ENCODE results near the gene MYO5A. TPM values are rescaled to one million over a fixed set of nuclear protein-coding genes. Genes with fewer than 3 reads are reported as not detected.
A peak's percentile ranks its signal among the peaks of the same experiment; 100 is the strongest.
"Not testable (repeated sequence)": the region's sequence is repeated elsewhere in the genome, so short reads cannot be mapped to it uniquely, and the experiment has no call there.

The MYO5A gene
- 1 to 10 TPM; 7.4 to 8.2 (median 7.8) TPM for polyA plus RNA-seq (ENCODE audit: insufficient read length in 4 of 4)

GRCh38 chr15:52528564-52529340, at the start of gene MYO5A:
Gene MYO5A, minus strand, starts transcription at chr15:52528880. Its CDS starts 74 bp downstream, at chr15:52528806.
- DNase-seq (ENCODE audit: low read depth in 4 of 4, low spot score in 3 of 4): peak in 3 of 4 donors; percentile 27 to 31 (median 31)

- DNase-seq (ENCODE audit: low read depth in 4 of 4, low spot score in 3 of 4): no peak
These were observed 48.0 kb upstream of the MYO5A start for GRCh38 chr15:52576692-52577091.

GRCh38 chr15:52575573-52575972, 46.9 kb upstream of the MYO5A start:
- not testable (repeated sequence) for DNase-seq (ENCODE audit: low read depth in 4 of 4, low spot score in 3 of 4)

DNA sequence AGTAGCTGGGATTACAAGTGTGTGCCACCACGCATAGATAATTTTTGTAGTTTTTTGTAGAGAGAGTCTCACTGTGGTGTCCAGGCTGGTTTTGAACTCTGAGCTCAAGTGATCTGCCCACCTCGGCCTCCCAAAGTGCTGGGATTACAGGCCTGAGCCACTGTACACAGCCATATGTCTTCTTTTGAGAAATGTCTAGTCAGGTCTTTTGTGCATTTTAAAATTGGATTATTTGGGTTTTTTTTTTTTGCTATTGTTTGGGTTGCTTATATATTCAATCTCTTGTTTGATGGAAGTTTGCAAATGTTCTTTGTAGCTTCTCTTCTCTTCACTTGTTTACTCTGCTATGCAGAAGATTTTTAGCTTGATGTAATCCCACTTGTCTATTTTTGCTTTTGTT, 46.4 kb upstream of the MYO5A start:
- DNase-seq (ENCODE audit: low read depth in 4 of 4, low spot score in 3 of 4): no peak

DNA sequence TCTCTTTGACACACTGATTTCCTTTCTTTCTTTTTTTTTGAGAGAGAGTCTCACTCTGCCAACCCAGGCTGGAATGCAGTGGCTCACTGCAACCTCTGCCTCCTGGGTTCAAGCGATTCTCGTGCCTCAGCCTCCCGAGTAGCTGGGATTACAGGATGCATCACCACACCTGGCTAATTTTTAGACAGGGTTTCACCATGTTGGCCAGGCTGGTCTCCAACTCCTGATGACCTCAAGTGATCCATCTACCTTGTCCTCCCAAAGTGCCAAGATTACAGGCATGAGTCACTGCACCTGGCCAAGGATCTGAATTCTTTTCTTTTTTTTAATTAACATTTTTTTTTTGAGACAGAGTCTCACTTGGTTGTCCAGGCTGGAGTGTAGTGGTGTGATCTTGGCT, 45.9 kb upstream of the MYO5A start:
- not testable (repeated sequence) for DNase-seq (ENCODE audit: low read depth in 4 of 4, low spot score in 3 of 4)

GRCh38 chr15:52568601-52569585, 40.2 kb upstream of the MYO5A start, which contains the start of gene ARPP19:
Gene ARPP19, minus strand, starts transcription at chr15:52569030. Its CDS starts 138 bp downstream, at chr15:52568892.
- DNase-seq (ENCODE audit: low read depth in 4 of 4, low spot score in 3 of 4): peak; percentile 75 to 80 (median 78)

- DNase-seq (ENCODE audit: low read depth in 4 of 4, low spot score in 3 of 4): peak; percentile 18 to 67 (median 40)
These were observed 39.4 kb upstream of the MYO5A start for GRCh38 chr15:52567871-52568600.

DNA sequence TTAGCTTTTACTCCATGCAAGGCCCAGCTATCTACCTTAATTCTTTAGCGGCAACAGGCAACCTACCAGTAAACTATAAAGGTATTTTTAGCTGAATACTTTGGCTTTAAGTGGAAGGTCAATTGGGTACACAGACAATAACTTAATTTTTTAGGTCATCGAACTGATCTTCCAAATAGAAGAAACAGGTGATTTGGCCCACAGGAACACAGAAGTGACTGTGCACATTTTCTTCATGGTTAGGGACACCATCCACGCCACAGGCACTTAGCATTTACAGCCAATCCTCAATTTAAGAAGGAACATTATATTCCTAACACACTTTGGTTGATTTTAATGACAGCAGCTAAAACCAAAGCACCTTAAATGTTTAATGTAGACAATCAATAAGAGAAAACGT, 38.2 kb upstream of the MYO5A start:
- no peak for DNase-seq (ENCODE audit: low read depth in 4 of 4, low spot score in 3 of 4)

- DNase-seq (ENCODE audit: low read depth in 4 of 4, low spot score in 3 of 4): not testable (repeated sequence)
These were observed 37.0 kb upstream of the MYO5A start for GRCh38 chr15:52565417-52566358.

DNA sequence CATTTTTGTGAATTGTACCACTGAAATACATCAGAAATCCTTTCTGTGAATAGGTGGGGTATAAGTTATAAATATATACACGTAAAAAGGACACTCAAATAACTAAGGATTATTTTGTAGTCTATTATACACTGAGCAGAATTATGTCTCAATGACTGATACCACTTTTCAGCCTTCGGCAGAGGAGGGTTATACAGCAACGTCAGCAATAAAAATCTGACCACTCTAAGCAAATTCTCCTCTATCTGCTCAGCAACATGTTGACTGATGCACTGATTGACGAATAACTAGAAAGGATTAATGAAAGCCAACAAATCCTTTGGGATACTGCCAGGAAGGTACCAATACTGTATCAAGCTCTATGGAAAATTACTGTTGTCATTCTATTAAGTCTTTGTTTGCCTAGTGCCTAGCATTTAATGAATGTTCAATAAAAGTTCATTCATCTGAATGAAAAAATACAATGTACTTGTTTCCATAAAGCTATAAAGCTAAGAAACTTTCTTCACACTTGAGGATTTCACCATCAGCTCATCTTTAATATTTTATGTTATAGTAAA, 34.9 kb upstream of the MYO5A start:
- no peak for DNase-seq (ENCODE audit: low read depth in 4 of 4, low spot score in 3 of 4)

- no peak for DNase-seq (ENCODE audit: low read depth in 4 of 4, low spot score in 3 of 4)
These were observed 30.9 kb upstream of the MYO5A start for GRCh38 chr15:52559575-52559974.

- no peak for DNase-seq (ENCODE audit: low read depth in 4 of 4, low spot score in 3 of 4)
These were observed 30.3 kb upstream of the MYO5A start for GRCh38 chr15:52559022-52559421.

DNA sequence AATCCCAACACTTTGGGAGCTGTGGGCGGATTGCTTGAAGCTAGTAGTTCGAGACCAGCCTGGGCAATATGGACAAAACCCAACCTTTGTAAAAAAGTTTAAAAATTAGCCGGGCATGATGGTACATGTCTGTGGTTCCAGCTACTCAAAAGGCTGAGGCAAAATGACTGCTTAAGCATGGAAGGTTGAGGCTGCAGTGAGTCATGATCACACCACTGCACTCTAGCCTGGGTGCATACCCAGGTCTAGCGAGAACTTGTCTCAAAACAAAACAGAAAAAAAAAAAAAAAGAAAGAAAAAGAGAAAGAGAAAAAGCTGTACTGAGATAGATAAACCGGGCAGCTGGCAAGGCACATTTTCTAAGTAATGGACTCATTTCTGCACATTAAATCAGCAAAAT, 29.5 kb upstream of the MYO5A start:
- DNase-seq (ENCODE audit: low read depth in 4 of 4, low spot score in 3 of 4): no peak

GRCh38 chr15:52557274-52557641, 28.6 kb upstream of the MYO5A start:
- no peak for DNase-seq (ENCODE audit: low read depth in 4 of 4, low spot score in 3 of 4)

DNA sequence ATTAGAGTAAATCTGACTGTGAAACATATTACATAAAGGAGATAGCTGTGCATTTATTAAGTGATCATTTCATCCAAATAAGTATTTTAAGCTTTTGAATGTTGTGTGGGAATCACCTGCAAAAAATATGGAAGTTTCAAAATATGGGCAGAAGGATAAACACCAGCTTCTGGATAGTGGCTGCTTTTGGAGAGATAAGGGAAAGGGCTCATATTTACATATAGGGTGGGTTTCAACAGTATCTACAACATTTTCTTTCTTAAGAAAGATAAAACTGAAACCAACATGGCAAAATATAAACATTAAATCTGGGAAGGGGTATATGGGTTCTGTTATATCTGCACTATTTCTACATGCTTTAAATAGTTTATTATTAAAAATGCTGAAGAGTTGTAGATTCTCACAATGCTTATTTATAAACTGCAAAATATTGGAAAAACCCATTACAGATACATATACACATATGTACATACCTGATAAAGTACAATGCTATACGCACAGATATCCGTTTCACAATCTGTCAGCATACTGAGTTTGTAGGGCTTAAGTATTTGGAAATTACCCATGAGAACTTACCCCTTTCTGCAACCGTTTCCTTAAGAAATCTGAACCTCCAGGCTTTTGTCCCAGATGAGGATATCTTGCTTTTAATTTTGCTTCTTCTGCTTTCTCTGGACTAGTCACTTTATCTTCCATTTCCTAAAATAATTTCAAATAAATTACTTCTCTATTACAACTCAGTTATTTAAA, 28.0 kb upstream of the MYO5A start:
- DNase-seq (ENCODE audit: low read depth in 4 of 4, low spot score in 3 of 4): no peak

DNA sequence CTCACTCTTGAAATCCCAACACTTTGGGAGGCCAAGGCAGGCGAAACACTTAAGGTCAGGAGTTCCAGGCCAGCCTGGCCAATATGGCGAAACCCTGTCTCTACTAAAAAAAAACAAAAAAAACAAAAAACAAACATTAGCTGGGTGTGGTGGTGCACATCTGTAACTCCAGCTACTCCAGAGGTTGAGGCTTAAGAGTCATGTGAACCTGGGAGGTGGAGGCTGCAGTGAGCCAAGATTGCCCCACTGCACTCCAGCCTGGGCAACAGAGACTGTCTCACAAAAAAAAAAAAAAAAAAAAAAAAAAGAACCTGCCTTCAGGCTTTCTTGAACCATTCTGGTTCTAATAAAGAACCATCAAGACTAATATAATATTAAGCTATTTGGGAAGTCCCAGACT, 23.6 kb upstream of the MYO5A start:
- no peak for DNase-seq (ENCODE audit: low read depth in 4 of 4, low spot score in 3 of 4)

GRCh38 chr15:52551762-52552161, 23.1 kb upstream of the MYO5A start:
- DNase-seq (ENCODE audit: low read depth in 4 of 4, low spot score in 3 of 4): no peak

GRCh38 chr15:52551186-52551585, 22.5 kb upstream of the MYO5A start:
- not testable (repeated sequence) for DNase-seq (ENCODE audit: low read depth in 4 of 4, low spot score in 3 of 4)

Measured in right renal pelvis (tissue), 4 donors.